Transverse colon (tissue), 4 donors: Measurements from ENCODE around the gene DOHH. TPM values are rescaled to one million over a fixed set of nuclear protein-coding genes. Genes with fewer than 3 reads are reported as not detected.
A peak's percentile ranks its signal among the peaks of the same experiment; 100 is the strongest.

ENCODE experiments used
- DNase-seq: peaks from one replicate; pipeline ENCODE4 v3.0.0-alpha.2; 2019
- H3K27ac ChIP-seq, 4 donors: fragments of 200-600 bp; sonication (generic); 2 replicates each; pipeline ENCODE4 v1.5.1; 2016 to 2018; ENCODE audit warnings: inconsistent platforms in 4 of 4
- H3K27me3 ChIP-seq: fragments of 200-600 bp; sonication (generic); 2 replicates; pipeline ENCODE4 v1.5.1; 2017; ENCODE audit warnings: inconsistent platforms
- H3K36me3 ChIP-seq, 4 donors: fragments of 200-600 bp; sonication (generic); 2 replicates each; pipeline ENCODE4 v1.5.1; 2017 to 2019; ENCODE audit warnings: inconsistent platforms in 4 of 4
- H3K4me1 ChIP-seq, 4 donors: fragments of 200-600 bp; sonication (generic); 2 replicates each; pipeline ENCODE4 v1.5.1; 2017 to 2020; ENCODE audit warnings: inconsistent platforms in 4 of 4
- H3K4me3 ChIP-seq, 4 donors: fragments of 200-600 bp; sonication (generic); 1 replicate in 1 of 4; 2 replicates in 3 of 4; pipeline versions ENCODE4 v1.5.1 to v1.6.1; 2017 to 2019; ENCODE audit warnings: inconsistent platforms in 4 of 4
- H3K9me3 ChIP-seq, 2 donors: fragments of 200-600 bp; sonication (generic); 2 replicates each; pipeline ENCODE4 v1.5.1; 2017 to 2019; ENCODE audit warnings: inconsistent platforms in 2 of 2
- EP300 ChIP-seq: sonication (generic); formaldehyde crosslinking; IDR thresholded peaks from one replicate; pipeline ENCODE4 v1.6.1; 2017; ENCODE audit warnings: antibody characterized with exemption, low read depth
- POLR2A ChIP-seq: fragments of 450-650 bp; IDR thresholded peaks from one replicate; pipeline ENCODE4 v1.6.1; 2016; ENCODE audit warnings: antibody characterized with exemption, mild to moderate bottlenecking, moderate library complexity
- POLR2AphosphoS5 ChIP-seq, 3 donors: sonication (generic); formaldehyde crosslinking; IDR thresholded peaks; one replicate each; pipeline ENCODE4 v1.6.1; 2016; ENCODE audit warnings: antibody characterized with exemption in 3 of 3
- WGBS, 2 donors: methylation state at CpG; one replicate each; pipeline ENCODE4 v1.1.5; 2018; ENCODE audit warnings: low coverage in 1 of 2; 5-methylcytosine and 5-hydroxymethylcytosine counted together
- in situ Hi-C, 4 donors: fragments of 200-750 bp; cut with MboI; loops; one replicate each; pipeline versions ENCODE4 v1.15.0 to v1.15.1; 2017; ENCODE audit warnings: low sequenced_read_pairs in 3 of 4, low pct_ligation_motif_present in 1 of 4, low pct_unique_long_range_greater_than_20kb in 1 of 4
- intact Hi-C: fragments of 100-400 bp; cut with DNase I; formaldehyde crosslinking; loops from one replicate; pipeline ENCODE4 v1.15.1; 2023; ENCODE audit warnings: low total_unique reads
- total RNA-seq, 4 donors: library from RNA; depleted of rRNA; stranded (reverse); fragments of >200 nt; gene quantifications; one replicate each; pipeline ENCODE4 v1.1.0, GENCODE V29; 2016
- TF ChIP-seq, protein P1 (sequence below), 5 experiments: fragments of 200-600 bp in 3 of 5; fragments of 450-650 bp in 2 of 5; sonication (generic) in 3 of 5; IDR thresholded peaks; 1 replicate in 2 of 5; 2 replicates in 3 of 5; pipeline ENCODE4 v1.5.1; 2016 to 2017; ENCODE audit warnings: antibody characterized with exemption in 5 of 5, inconsistent platforms in 3 of 5, mild to moderate bottlenecking in 2 of 5, moderate library complexity in 1 of 5

The DOHH gene
- total RNA-seq, 4 donors from 2014 or later, result 7.2 to 13.5 (median 10.8) TPM

DNA sequence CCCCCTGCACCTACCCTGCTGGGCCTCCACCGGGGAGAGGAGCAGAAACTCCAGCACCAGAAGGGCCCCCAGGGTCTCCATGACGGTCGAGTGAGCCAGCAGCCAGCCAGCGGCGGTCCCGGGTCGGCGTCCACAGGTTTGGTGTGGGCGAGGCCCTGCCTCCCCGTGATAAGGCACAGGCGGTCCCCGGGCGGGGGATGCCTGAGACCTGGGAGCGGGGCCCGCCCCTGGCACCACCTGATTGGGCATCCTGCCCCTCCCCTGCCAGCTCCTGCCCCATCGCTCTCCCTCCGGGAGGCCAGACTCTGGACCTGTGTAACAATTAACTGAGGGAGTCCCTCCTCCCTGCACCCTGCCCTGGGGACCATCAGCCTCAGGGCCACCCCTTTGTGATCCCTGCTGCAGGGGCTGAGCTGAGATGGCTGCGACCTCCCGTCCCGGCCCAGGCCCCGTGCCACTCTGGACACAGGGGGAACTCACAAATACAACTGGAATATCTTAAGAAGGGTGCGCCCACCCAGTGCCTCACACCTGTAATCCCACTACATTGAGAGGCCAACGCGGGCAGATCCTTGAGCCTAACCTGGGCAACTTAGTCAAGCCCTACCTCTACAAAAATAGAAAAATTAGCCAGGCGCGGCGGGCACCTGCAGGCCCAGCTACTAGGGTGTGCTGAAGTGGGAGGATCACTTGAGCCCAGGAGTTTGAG lies 19.9 kb downstream of the DOHH start, which contains the start of gene SMIM24:
SMIM24 (minus strand) TSS at position 143 of the 709 bp plus-strand sequence; CDS start at position 81, 62 bp downstream.
- intact Hi-C loops (no loop called here), in situ Hi-C loops (loop anchor here in 1 of 4 donors (10.0 kb wide), 1 partner anchor 176 kb away; no protein-coding TSS in a partner anchor)
- Histone ChIP-seq H3K4me3 (peak within 1 kb of the TSS in 3 of 4 donors; percentile 4 to 21 (median 19)), H3K4me1 (peaks cover 0 to 24% (median 15%) of the 10 kb centered on the region in 4 donors), H3K36me3 (no peaks in the 10 kb centered on the region), H3K9me3 (no peaks in the 10 kb centered on the region), H3K27ac (peak within 1 kb of the TSS in 3 of 4 donors; percentile 9 to 57 (median 39)), H3K27me3 (peaks cover 20% of the 10 kb centered on the region)
- DNase-seq, result peak; percentile 73
- TF ChIP-seq POLR2AphosphoS5 (IDR thresholded peaks at IDR 0.05) (peak in 2 of 3 donors; percentile 10 to 50), POLR2A (peak; percentile 65), EP300 (no peak)
- TF ChIP-seq, protein P1, sequence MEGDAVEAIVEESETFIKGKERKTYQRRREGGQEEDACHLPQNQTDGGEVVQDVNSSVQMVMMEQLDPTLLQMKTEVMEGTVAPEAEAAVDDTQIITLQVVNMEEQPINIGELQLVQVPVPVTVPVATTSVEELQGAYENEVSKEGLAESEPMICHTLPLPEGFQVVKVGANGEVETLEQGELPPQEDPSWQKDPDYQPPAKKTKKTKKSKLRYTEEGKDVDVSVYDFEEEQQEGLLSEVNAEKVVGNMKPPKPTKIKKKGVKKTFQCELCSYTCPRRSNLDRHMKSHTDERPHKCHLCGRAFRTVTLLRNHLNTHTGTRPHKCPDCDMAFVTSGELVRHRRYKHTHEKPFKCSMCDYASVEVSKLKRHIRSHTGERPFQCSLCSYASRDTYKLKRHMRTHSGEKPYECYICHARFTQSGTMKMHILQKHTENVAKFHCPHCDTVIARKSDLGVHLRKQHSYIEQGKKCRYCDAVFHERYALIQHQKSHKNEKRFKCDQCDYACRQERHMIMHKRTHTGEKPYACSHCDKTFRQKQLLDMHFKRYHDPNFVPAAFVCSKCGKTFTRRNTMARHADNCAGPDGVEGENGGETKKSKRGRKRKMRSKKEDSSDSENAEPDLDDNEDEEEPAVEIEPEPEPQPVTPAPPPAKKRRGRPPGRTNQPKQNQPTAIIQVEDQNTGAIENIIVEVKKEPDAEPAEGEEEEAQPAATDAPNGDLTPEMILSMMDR (IDR thresholded peaks at IDR 0.05), result no peak
- 30 to 47% methylated on average over 6 to 22 of the region's 27 CpGs for WGBS, 2 donors

DNA sequence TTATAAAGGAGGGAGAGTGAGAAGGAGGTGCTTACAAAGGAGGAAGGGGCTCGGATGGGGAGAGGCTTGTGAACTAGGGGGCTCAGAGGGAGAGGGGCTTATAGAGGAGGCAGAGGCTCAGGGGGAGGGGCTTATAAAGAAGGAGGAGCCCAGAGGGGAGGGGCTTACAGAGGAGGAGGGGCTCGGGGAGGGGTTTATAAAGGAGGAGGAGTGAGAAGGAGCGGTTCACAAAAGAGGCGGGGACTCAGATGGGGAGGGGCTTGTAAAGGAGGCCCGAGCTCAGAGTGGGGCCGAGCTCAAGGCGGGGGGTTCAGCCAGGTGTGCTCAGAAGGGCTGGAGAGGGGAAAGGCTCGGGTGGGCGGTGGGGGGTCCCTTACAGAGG lies 20.6 kb downstream of the DOHH start:
- Histone ChIP-seq H3K4me3 (peak overlapping the region in 3 of 4 donors; percentile 4 to 21 (median 19)), H3K9me3 (no peaks in the 10 kb centered on the region), H3K27ac (peak overlapping the region in 3 of 4 donors; percentile 9 to 57 (median 39)), H3K4me1 (peaks cover 0 to 24% (median 15%) of the 10 kb centered on the region in 4 donors), H3K27me3 (peaks cover 20% of the 10 kb centered on the region), H3K36me3 (no peaks in the 10 kb centered on the region)
- TF ChIP-seq, protein P1 (IDR thresholded peaks at IDR 0.05), result no peak
- TF ChIP-seq EP300 (no peak), POLR2A (no peak), POLR2AphosphoS5 (IDR thresholded peaks at IDR 0.05) (no peak)
- in situ Hi-C loops (loop anchor here in 3 of 4 donors (10.0 kb wide), 2 partner anchors 155 to 175 kb away; no protein-coding TSS in a partner anchor), intact Hi-C loops (no loop called here)
- DNase-seq, result no peak
- 11 to 32% methylated on average over 8 of the region's 9 CpGs for WGBS, 2 donors

DNA sequence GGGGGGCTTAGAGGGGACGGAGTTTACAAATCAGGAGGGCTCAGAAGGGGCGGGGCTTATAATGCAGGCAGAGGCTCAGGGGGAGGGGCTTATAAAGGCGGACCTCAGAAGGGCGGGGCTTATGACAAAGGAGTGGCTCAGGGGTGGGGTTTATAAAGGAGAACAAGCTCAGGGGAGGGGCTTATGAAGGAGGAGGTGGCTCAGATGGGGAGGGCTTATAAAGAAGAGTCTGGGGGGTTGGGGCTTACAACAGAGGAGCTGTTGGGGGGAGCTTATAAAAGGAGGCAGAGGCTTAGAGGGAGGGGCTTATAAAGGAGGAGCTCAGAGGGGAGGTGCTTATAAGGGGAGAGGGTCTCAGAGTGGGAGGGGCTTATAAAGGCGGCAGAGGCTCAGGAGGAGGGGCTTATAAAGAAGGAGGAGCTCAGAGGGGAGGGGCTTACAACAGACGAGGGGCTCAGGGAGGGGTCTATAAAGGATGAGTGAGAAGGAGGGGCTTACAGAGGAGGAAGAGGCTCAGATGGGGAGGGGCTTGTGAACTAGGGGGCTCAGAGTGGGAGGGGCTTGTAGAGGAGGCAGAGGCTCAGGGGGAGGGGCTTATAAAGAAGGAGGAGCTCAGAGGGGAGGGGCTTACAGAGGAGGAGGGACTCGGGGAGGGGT lies 21.2 kb downstream of the DOHH start:
- DNase-seq, result peak; percentile 37
- Histone ChIP-seq H3K4me1 (peaks cover 3 to 29% (median 17%) of the 10 kb centered on the region in 4 donors), H3K27ac (no peak overlapping the region), H3K36me3 (no peaks in the 10 kb centered on the region), H3K4me3 (no peak overlapping the region), H3K9me3 (no peaks in the 10 kb centered on the region), H3K27me3 (peaks cover 20% of the 10 kb centered on the region)
- intact Hi-C loops (no loop called here), in situ Hi-C loops (loop anchor here in 2 of 4 donors (10.0 kb wide), 1 partner anchor 155 kb away; no protein-coding TSS in a partner anchor)
- no peak for TF ChIP-seq POLR2A
- TF ChIP-seq POLR2AphosphoS5 (IDR thresholded peaks at IDR 0.05), result no peak
- TF ChIP-seq EP300, result no peak
- TF ChIP-seq, protein P1 (IDR thresholded peaks at IDR 0.05), result no peak
- WGBS, 2 donors, result 27 to 34% methylated on average over 6 to 7 of the region's 7 CpGs
